Spleen (tissue), 7 donors: Measurements from ENCODE around the gene CERT1.

ENCODE experiments used
- POLR2A ChIP-seq, 3 donors: fragments of 450-650 bp; IDR thresholded peaks; one replicate each; pipeline ENCODE4 v1.5.1; 2017; ENCODE audit warnings: antibody characterized with exemption in 3 of 3, mild to moderate bottlenecking in 1 of 3
- TF ChIP-seq, protein P1 (sequence below), 11 experiments: fragments of 200-600 bp in 7 of 11; fragments of 450-650 bp in 4 of 11; sonication (generic) in 4 of 11; IDR thresholded peaks in 8 of 11; conservative IDR thresholded peaks in 3 of 11; 1 replicate in 7 of 11; 2 replicates in 4 of 11; pipeline versions ENCODE4 v1.4.0 to v1.8.0; 2016 to 2021; ENCODE audit warnings: antibody characterized with exemption in 11 of 11, inconsistent platforms in 4 of 11, mild to moderate bottlenecking in 1 of 11
- donor health status: DM: no; HTN: no; CAD: no; lungs with moderate emphysema.
- donor health status: DM: no; HTN: no; CAD: no.
- donor health status: DM: no; HTN: no; CAD: no.

GRCh38 chr5:75552764-75553163 lies 41.3 kb upstream of the CERT1 start:
- TF ChIP-seq, protein P1, sequence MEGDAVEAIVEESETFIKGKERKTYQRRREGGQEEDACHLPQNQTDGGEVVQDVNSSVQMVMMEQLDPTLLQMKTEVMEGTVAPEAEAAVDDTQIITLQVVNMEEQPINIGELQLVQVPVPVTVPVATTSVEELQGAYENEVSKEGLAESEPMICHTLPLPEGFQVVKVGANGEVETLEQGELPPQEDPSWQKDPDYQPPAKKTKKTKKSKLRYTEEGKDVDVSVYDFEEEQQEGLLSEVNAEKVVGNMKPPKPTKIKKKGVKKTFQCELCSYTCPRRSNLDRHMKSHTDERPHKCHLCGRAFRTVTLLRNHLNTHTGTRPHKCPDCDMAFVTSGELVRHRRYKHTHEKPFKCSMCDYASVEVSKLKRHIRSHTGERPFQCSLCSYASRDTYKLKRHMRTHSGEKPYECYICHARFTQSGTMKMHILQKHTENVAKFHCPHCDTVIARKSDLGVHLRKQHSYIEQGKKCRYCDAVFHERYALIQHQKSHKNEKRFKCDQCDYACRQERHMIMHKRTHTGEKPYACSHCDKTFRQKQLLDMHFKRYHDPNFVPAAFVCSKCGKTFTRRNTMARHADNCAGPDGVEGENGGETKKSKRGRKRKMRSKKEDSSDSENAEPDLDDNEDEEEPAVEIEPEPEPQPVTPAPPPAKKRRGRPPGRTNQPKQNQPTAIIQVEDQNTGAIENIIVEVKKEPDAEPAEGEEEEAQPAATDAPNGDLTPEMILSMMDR (IDR thresholded peaks at IDR 0.05 in 8 of 11, conservative IDR thresholded peaks at IDR 0.05 in 3 of 11): no peak
- no peak for TF ChIP-seq POLR2A (IDR thresholded peaks at IDR 0.05)
